ENCODE measurements around the gene TEC.
"Not testable (repeated sequence)": the region's sequence is repeated elsewhere in the genome, so short reads cannot be mapped to it uniquely, and the experiment has no call there.

The TEC gene

DNA sequence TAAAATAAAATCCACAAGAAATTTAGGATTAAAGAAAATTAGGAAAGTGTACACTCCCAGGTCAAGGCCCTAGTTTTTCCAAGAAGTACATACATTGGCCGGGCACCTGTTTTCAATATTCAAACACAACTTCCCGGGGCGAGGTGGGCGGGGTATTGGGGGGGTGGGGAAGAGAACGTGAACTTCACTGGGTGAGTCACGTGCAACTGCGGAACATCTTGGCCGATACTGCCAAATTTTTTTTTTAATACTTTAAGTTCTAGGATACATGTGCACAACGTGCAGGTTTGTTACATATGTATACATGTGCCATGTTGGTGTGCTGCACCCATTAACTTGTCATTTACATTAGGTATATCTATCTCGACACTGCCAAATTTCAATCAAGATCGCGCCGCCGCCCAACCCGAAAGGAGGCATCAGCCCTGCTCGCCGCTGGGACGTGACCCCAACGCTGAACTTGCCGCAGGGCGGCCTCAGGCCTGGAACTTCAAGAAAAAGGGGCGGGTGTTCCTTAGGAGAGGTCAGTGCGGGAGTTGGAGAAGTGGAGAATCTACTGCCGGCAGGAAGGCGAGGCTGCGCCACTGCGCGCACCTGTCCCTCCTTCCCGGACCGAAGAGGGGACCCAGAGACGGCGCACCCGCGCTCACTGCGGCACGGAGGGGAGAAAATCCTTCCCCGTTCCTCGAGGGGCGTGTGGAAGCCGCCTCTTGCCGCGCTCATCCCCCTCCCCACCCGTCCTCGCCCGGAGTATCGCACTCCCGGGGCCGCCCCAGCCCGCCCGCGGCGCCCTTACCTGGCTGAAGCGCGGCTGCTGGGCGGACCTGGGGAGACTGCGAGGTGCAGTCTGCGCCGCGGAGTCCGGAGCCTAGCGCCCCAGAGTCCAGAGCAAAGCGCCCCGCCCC is at the start of gene TEC:
Gene TEC (minus strand): TSS at position 883 of the 905 bp plus-strand sequence. CDS start 41,224 bp downstream, outside the sequence.
- DNase-seq (ENCODE audit: low read depth, low spot score) = no peak

DNA sequence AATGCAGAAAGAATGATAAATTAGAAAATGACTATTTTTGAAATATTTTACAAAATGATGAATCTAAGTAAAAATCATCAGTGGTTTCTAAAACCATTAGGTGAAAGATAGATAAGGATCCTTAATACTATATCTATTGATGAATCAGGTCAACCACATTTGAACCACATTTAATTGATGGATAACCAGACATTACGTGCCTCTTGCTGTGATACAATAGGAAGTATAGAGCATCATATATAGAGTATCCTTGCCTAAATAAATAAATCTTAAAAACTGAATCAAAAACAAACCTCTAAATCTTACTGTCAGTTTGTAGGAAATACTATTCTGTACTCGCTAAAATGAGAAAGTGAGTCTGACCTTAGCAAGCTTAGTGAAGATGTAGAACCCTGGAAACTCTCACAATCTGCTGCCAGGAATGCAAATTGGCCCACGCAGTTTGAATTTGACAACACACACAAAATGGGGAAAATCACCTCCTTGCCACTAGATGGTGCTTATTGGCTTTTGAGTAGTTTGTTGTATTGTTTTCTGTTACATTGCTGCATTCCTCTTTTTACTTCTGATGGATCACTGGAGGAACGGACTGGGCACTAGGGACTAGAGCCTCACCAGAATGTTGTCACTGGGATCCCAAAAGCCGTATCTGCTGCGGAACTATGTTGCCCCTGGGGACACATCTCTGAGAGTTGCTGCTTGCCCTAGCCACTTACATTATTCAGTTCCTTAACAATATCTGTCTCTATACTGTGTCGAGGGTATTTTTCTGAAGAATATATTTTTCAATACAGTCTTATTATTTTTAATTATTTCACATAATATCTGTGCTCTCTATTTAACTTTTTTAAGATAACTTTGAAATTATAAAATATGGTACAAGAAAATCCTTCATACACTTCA is 46.3 kb upstream of the TEC start:
- no peak for DNase-seq (ENCODE audit: low read depth, low spot score)

GRCh38 chr4:48314746-48315145 is 45.1 kb upstream of the TEC start:
- not testable (repeated sequence) for DNase-seq (ENCODE audit: low read depth, low spot score)

DNA sequence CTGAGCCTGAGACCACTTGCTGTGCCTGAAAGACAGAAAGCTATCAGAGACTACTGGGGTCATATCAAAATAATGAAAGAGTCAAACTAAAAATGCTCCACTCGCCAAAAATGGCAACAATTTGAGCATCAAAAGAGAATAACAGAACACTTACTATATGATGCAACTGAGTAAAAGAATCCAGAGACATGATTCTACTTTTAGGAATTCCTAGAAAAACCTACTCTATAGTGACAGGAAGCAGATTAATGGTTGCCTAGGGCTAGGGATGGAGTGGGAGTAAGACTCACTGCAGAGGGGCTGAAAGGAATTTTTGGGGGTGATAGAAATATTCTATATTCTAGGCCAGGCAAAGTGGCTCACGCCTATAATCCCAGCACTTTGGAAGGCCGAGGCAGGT is 42.3 kb upstream of the TEC start:
- no peak for DNase-seq (ENCODE audit: low read depth, low spot score)

DNA sequence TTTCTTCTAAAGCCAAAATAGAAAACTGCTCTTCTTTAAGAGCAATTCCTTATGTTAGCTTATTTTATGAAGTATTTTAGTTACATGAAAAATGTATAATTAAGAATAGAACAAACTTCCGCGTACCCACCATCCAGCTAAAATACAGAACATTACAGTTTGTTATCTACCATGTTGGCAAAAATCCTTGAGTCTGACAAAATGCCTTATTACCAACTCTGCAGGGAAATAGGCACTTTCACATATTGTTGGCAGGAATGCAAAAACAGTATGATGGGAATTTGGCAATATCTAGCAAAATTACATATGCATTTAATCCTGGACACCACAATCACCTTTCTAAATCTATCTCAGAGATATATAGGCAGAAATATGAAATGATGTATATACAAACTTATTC is 39.3 kb upstream of the TEC start:
- DNase-seq (ENCODE audit: low read depth, low spot score) = no peak

DNA sequence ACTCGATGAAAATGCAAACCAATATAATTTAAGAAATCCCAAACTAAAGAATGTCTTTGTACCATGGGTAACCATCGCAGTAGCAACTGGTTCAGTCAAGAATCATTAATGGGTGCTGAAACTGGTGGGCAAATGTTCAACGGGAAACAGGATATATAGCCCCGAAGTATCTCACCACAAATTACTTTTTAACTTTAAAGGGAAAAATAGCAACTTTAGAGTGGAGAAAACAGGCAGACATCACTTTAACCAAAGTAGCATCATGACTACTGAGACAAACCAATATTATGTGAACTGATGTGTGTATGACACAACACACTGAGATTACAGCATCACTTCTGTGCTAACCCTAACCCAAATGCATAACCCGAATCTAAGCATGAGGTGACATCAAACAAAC is 37.9 kb upstream of the TEC start:
- DNase-seq (ENCODE audit: low read depth, low spot score) = no peak

GRCh38 chr4:48305508-48305907 is 35.9 kb upstream of the TEC start:
- DNase-seq (ENCODE audit: low read depth, low spot score) = no peak

- DNase-seq (ENCODE audit: low read depth, low spot score) = no peak
Measured at GRCh38 chr4:48300004-48300403, 30.4 kb upstream of the TEC start.

DNA sequence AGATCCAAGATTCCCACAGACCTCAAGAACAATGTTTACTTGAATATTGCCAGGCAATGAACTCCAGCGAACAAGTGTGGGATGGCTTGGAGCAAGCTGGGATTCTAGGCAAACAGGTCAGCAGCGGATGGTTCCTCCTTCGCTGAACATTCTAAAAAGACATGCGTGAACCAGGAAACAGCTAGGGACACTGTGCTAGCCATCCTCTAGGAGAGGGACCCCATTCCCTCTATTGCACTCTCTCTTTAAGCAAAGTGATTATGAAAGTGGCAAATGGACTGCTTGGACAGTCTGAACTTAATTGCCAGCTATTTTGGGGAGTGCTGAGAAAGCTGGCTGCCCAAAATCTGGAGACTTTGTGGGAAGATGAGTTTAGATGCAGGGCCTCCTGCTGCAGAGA is 29.9 kb upstream of the TEC start:
- DNase-seq (ENCODE audit: low read depth, low spot score) = no peak

- DNase-seq (ENCODE audit: low read depth, low spot score) = no peak
Measured at GRCh38 chr4:48297256-48297846, 27.7 kb upstream of the TEC start.

DNA sequence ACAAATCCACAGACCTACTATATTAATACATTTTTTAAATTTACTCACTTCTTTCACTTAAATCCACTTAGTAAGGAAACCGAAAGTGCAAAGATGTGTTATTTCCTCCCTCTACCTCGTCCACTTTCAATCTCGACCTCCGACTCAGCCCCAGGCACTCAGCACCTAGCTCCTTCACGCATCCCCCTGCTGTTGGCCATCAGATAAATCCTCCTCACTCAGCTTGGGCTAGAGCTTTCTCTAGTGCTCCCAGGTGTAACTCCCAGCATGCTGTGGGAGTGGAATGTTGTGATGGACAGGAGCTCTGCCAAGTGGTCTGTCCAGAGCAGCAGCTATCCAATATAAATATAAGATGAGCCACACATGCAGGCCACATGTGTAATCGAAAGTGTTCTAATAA is 26.7 kb upstream of the TEC start:
- no peak for DNase-seq (ENCODE audit: low read depth, low spot score)

DNA sequence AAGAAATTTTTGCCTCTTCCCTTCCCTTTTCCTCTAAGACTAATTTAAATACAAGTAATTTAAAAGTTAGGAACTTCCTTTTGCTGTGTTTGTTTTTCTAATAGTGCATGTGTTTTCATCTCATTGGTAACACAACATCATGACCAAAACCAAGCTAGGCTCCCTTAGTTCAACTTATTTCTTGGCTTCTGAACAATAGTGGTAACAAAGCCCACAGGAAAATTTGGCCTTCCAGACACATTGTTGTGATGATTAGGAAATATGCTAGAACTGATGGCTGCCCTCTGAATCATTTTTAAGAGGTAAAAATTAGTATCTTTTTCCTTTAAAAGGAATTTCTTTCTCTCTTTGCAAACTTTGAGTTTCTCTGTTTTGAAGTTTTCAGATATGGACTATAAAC is 25.5 kb upstream of the TEC start:
- DNase-seq (ENCODE audit: low read depth, low spot score) = no peak

DNA sequence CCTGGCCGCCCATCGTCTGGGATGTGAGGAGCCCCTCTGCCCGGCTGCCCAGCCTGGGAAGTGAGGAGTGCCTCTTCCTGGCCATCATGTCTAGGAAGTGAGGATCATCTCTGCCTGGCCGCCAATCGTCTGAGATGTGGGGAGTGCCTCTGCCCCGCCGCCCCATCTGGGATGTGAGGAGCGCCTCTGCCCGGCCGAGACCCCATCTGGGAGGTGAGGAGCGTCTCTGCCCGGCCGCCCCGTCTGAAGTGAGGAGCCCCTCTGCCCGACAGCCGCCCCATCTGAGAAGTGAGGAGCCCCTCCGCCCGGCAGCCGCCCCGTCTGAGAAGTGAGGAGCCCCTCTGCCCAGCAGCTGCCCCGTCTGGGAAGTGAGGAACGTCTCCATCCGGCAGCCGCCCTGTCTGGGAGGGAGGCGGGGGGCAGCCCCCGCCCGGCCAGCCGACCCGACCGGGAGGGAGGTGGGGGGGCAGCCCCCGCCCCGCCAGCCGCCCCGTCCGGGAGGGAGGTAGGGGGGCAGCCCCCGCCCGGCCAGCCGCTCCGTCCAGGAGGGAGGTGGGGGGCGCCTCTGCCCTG is 22.7 kb upstream of the TEC start:
- not testable (repeated sequence) for DNase-seq (ENCODE audit: low read depth, low spot score)

DNA sequence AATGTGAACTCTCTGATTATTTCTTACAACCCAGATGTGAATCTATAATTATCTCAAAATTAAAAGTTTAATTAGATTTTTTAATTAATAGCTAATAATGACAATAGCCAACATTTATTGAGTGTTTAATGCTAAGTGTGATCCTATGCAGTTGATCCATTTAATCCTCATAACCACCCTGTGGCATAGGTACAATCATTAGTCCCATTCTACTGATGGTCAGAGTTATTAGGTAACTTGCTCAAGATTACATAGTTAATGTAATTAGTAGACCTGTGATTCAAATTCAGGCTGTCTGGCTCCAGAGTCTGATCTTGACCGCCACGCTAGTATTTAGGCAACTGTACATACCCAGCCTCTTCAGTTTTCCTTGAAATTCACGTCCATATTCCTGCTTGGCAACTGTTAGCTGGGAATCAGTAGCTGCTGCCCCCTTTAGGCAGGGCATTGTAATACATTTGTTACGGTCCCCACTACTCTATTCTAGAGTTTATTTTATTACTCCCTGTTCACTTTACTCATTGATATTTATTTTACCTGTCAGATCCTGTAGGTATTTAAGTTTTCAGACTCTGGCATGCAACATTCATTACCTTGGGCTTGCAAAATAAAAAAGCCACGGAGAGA is 20.6 kb upstream of the TEC start:
- no peak for DNase-seq (ENCODE audit: low read depth, low spot score)

- DNase-seq (ENCODE audit: low read depth, low spot score) = not testable (repeated sequence)
Measured at GRCh38 chr4:48286060-48286459, 16.4 kb upstream of the TEC start.

GRCh38 chr4:48285640-48286039 is 16.0 kb upstream of the TEC start:
- DNase-seq (ENCODE audit: low read depth, low spot score) = not testable (repeated sequence)

DNA sequence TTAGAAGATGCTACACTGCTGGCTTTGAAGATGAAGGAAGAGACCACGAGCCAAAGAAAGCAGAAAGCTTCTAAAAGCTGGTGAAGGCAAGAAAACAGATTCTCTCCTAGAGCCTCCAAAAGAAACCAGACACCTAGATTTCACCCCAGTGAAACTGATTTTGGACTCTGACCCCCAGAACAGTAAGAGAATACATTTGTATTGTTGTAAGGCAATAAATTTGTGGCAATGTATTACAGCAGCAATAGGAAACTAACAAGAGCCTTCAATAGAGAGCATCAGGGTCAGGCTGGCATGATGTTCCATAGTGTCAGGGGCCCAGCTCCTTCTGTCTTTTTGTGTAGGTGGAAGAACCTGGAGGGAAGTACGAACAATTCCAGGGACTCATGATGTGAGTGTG is 6.0 kb upstream of the TEC start:
- DNase-seq (ENCODE audit: low read depth, low spot score) = no peak

GRCh38 chr4:48275247-48275646 is 5.6 kb upstream of the TEC start:
- no peak for DNase-seq (ENCODE audit: low read depth, low spot score)

- DNase-seq (ENCODE audit: low read depth, low spot score) = no peak
Measured at GRCh38 chr4:48271626-48272025, 2.0 kb upstream of the TEC start.

DNA sequence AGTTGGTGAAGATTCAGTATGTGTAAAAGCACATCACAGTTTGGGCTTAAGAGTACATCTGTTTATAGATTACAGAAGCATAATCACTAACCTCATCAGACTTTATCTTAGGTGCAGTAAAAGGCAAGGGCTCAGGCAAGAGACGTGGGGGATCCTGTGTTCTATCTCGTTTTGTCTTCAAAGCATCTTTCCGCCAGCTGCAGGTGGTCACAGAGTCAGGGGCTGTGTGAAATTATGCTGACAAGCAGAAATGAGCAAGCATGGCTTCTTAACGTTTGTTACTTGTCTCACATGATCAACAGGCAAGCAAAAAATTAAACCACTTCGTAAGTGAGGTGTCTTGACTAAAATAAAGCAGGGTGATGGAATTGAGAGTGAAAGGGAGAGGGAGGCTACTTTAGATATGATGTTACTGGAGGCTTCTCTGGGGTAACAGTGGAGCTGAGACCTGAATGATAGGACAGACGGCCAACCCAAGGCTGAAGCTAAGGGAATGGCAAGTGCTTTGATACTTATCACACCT is 1.4 kb upstream of the TEC start:
- DNase-seq (ENCODE audit: low read depth, low spot score) = no peak

DNA sequence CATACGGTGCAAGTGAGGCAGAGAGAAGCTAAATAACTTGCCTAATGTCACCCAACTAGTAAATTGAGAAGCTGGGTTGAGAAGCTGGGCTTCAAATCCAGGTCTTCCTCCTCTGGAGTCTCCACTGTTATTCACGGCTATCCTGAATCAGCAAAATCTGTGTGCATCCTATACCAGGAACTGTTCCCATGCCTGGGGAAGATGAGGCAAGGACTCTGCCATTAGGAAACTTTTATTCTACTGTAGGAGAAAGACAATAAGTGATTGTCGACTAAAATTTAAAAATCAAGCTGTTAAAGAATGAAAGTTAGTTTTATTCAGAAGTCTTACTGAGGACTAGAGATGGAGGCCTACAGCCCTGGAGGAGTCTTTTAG is 872 bp upstream of the TEC start:
- DNase-seq (ENCODE audit: low read depth, low spot score) = no peak

Measured in smooth muscle cell of the brain vasculature (primary cell).